KOPT-K1 (cell line): ENCODE data around the gene SCNN1B.
"Not testable (repeated sequence)": the region's sequence is repeated elsewhere in the genome, so short reads cannot be mapped to it uniquely, and the experiment has no call there.

Source experiments
- H3K27ac ChIP-seq: fragments of 200-600 bp; sonication (generic); 2 replicates; pipeline ENCODE4 v1.5.1; 2016; ENCODE audit warnings: antibody characterized with exemption, mild to moderate bottlenecking, low read depth, low read length; ENCODE audit not compliant: poor library complexity, severe bottlenecking
- H3K36me3 ChIP-seq: fragments of 200-600 bp; sonication (generic); 2 replicates; pipeline ENCODE4 v1.5.1; 2017; ENCODE audit warnings: antibody characterized with exemption, mild to moderate bottlenecking, low read length, moderate library complexity; ENCODE audit not compliant: insufficient read depth
- H3K9me3 ChIP-seq: fragments of 200-600 bp; sonication (generic); 2 replicates; pipeline ENCODE4 v1.5.1; 2017; ENCODE audit warnings: antibody characterized with exemption, low read length, mild to moderate bottlenecking; ENCODE audit not compliant: insufficient read depth, poor library complexity, severe bottlenecking

SCNN1B gene

DNA sequence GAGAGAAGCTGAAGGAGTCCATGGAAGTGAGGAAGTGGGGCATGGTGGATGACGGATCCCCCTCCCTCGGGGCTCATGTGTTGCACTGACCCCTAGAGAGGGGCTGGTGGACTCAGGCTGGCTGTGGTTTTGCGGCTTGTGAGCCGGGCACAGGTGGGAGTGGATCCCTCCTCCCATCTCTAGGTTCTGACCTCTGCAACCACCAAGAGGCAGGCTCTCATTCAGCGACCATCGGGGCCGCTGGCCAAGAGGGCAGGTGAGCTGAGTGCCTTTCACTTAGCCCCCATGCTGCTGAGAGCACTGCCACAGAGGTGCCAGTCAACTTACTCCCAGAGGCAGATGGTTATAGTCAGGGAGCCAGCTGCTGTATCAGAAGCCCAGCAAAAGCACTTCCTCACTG lies 67.3 kb downstream of the SCNN1B start:
- no peaks in the 10 kb centered on the region for H3K9me3 ChIP-seq
- H3K36me3 ChIP-seq: no peaks in the 10 kb centered on the region
- H3K27ac ChIP-seq: no peak overlapping the region

DNA sequence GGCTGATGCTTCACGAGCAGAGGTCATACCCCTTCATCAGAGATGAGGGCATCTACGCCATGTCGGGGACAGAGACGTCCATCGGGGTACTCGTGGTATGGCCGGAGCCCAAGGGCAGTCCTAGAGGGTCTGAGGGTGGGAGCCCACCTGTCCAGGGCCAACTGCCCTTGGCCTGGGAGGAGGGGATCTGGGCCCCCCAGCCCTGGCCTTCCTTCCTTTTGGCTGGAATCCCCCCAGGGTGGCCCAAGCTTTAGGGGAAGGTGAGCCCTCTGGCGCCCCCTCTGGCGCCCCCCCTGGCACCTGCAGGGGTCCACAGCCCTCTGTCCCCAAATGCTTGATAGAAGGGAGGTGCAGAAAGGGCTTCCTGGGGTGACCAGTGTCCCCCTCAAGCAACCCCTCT lies 69.3 kb downstream of the SCNN1B start:
- no peaks in the 10 kb centered on the region for H3K36me3 ChIP-seq
- H3K9me3 ChIP-seq: no peaks in the 10 kb centered on the region
- no peak overlapping the region for H3K27ac ChIP-seq

DNA sequence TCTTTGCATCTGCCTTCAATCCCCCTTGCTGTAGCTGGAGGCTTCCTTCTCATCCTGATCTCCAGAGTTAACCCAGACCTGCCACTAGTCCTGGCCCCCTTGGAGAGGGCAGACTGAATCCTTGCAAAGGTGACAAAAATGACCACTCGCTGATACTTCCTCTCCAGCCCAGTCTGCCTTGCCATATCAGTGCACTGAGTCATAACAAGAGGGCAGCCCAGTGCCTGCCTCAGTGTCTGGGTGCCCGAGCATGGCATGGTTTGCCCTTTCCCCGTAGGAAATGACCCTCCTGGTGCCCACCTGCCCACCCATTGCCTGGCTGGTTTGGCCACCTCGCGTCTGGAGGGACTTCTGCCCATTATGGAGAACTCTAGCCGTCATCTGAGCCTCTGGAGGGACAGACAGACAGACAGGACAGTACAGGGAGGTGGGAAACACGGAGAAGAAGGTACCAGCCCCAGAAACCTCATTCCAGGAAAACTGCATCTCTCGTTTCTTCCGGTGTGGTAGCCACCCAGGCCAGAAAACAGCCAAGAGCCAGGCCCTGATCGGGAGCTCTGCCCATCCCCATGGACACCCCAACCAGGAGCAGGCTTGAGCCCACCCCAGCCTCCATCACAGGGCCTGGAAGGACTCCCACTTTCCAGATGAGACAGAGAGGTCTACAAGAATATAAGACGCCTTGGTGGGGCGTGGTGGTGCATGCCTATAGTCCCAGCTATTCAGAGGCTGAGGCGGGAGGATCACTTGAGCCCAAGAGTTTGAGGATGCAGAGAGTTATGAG lies 71.5 kb downstream of the SCNN1B start:
- Histone ChIP-seq H3K27ac (no peak overlapping the region), H3K9me3 (no peaks in the 10 kb centered on the region), H3K36me3 (no peaks in the 10 kb centered on the region)

DNA sequence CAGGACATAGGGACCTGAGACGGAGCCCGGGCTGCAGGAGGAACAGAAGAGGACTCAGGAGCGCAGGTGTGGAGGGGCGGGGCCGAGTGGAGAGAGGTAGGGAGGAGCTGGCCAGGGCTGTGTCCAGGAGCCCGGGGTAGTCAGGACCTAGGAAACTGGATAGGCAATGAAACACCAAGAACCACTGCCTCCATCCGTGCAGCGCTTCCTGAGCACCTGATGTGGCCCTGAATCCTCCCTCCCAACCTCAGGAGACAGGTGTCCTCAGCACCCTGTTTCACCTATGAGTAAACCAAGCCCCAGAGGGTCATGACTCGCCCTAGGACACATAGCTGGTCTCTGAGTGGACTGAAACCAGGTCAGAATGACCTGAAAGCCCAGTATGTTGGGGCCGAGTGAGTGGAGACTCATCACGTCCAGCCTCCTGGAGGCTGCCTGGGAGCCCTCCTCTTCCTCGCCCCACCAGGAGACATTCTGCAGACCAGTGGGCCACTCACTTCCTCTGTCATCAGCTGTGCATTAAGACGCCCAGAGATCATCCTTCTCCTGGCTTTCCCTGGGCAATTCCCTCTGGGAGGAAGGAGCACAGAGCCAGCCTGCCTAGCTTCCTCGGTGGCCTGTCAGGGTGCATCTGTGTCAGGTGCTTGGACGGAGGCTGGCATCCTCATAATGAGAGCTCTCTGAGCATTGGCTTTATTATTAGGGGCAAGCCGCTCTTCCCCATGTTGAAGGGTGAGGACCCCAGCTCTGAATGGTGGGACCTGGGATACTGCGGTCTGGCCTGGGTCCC lies 72.8 kb downstream of the SCNN1B start:
- Histone ChIP-seq H3K27ac (no peak overlapping the region), H3K36me3 (no peaks in the 10 kb centered on the region), H3K9me3 (no peaks in the 10 kb centered on the region)

DNA sequence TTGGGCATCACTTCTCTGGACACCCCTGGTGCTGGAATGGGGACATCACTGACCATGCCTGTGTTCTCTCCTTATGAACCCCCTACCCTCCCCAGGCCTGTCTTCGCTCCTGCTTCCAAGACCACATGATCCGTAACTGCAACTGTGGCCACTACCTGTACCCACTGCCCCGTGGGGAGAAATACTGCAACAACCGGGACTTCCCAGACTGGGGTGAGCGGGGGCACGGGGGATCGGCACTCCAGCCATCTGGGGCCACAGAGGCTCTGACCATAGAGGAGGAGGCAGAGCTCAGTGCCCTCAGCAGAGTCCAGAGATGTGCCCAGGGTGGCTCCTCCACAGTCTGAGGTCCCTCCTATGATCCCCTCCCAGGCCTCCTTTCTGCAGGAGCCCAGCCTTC lies 73.5 kb downstream of the SCNN1B start:
- Histone ChIP-seq H3K27ac (no peak overlapping the region), H3K36me3 (no peaks in the 10 kb centered on the region), H3K9me3 (no peaks in the 10 kb centered on the region)

DNA sequence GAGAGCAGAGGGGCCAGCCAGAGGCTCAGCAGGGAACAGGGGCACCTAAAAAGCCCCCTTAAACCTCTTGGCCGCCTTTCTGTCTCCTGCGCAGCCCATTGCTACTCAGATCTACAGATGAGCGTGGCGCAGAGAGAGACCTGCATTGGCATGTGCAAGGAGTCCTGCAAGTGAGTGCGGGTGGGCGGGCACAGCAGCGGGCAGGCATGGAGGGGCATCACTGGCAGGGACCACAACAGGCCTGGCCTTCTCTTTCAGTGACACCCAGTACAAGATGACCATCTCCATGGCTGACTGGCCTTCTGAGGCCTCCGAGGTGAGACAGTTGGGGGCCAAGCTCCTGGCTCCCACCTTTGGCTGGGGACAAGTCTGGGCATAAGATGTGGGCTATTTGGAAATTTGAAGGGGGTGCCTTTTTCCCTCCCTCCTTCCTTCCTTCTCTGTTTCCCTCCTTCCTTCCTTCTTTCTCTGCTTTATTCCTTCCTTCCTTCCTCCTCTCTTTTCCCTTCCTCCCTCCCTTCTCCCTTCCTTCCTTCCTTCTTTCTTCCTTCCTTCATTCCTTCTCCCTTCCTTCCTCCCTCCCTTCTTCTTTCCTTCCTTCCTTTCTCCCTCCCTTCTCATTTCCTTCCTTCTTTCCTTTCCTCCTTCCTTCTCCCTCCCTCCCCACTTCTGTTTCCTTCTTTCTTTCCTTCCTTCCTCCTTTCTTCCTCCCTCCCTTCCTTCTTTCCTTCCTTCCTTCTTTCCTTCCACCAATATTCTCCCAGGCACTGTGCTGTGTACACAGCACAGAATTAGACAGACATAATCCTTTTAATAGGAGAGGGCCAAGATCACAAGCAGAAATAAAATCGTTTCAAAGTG lies 75.2 kb downstream of the SCNN1B start:
- no peaks in the 10 kb centered on the region for H3K9me3 ChIP-seq
- H3K27ac ChIP-seq: no peak overlapping the region
- no peaks in the 10 kb centered on the region for H3K36me3 ChIP-seq

DNA sequence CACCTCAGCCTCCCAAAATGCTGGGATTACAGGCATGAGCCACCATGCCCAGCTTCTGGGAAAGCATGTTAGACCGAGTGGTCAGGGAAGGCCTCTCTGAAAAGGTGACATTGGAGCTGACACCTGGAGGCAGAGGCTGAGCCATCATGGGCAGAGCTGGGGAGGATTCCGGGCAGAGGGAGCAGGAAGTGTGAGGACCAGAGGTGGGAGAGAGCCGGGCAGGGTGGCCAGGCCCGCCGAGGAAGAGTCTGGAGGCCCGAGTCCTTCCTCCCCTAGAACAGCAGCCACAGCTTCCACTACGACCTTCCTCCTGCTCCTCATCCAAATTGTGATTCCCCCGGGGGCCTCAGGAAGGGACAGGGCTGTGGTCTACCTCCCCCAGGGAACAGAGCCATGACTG lies 76.2 kb downstream of the SCNN1B start:
- Histone ChIP-seq H3K27ac (no peak overlapping the region), H3K9me3 (no peaks in the 10 kb centered on the region)

DNA sequence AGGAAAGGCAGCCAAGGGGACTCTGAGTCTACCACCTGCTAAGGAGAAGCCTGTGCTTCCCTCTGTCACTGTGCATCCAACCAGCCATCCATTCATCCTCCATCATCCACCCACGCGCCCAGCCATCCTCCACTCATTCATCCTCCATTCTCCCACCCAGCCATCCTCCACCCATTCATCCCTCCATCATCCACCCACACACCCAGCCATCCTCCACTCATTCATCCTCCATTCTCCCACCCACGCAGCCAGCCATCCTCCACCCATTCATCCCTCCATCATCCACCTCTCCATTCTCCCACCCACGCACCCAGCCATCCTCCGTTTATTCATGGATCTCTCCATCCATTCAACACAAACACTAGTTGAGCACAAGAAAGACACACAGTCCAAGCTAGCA lies 76.8 kb downstream of the SCNN1B start:
- no peak overlapping the region for H3K27ac ChIP-seq

More for the DNA sequence above, 76.2 kb downstream of the SCNN1B start:
- no peaks in the 10 kb centered on the region for H3K36me3 ChIP-seq

DNA sequence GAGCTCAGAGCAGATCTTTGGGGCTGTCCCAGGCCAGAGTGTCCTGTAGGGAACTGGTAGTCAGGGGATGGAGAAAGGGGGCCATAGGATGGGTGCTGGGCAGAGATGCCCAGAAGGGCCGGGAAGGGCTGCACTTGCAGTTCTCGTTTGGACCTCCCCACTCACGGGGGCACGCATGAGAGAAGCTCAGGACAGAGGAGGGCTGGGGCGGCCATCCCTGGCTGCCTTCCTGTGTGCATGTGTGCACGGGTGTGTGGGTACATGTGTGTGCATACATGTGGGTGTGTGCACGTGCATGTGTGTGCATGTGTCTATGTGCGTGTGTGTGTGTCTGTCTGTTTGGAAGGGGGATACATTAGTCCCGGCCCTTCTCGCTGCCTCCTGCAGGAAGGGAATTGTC lies 77.6 kb downstream of the SCNN1B start:
- no peaks in the 10 kb centered on the region for H3K9me3 ChIP-seq
- no peaks in the 10 kb centered on the region for H3K36me3 ChIP-seq
- H3K27ac ChIP-seq: no peak overlapping the region

More for the DNA sequence above, 76.8 kb downstream of the SCNN1B start:
- no peaks in the 10 kb centered on the region for H3K9me3 ChIP-seq
- H3K36me3 ChIP-seq: no peaks in the 10 kb centered on the region

DNA sequence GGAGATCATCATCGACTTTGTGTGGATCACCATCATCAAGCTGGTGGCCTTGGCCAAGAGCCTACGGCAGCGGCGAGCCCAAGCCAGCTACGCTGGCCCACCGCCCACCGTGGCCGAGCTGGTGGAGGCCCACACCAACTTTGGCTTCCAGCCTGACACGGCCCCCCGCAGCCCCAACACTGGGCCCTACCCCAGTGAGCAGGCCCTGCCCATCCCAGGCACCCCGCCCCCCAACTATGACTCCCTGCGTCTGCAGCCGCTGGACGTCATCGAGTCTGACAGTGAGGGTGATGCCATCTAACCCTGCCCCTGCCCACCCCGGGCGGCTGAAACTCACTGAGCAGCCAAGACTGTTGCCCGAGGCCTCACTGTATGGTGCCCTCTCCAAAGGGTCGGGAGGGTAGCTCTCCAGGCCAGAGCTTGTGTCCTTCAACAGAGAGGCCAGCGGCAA lies 78.4 kb downstream of the SCNN1B start:
- Histone ChIP-seq H3K9me3 (no peaks in the 10 kb centered on the region), H3K36me3 (no peaks in the 10 kb centered on the region), H3K27ac (no peak overlapping the region)

DNA sequence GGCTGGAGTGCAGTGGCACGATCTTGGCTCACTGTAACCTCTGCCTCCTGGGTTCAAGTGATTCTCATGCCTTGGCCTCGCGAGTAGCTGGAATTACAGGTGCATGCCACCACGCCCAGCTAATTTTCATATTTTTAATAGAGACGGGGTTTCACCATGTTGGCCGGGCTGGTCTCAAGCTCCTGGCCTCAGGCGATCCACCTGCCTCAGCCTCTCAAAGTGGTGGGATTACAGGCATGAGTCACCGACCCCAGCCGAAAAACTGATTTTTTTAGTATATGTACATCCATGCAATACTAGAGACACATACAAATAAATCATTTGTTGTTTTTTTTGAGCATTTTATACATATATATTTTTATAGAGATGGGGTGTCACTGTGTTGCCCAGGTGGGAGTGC lies 79.6 kb downstream of the SCNN1B start:
- H3K27ac ChIP-seq, H3K9me3 ChIP-seq, H3K36me3 ChIP-seq: not testable (repeated sequence)

DNA sequence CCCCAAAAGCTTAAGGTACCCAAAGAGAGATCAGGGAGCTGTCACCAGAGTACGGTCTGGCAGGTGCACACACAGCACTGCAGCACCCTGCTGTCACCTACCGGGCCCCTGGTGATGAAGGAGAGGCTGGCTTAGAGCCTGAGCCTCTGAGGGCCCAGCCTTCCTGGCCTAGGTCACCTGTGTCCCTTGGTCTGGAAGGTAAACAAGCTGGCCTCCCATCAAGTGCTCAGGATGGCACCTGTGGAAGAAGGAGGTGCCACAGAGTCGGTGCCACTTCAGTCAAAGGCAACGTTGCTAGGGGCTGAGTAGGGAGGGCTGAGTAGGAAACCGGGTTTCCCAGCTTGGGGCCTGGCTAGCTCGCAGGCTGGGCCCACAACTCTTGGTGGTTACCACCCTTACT lies 80.2 kb downstream of the SCNN1B start:
- Histone ChIP-seq H3K36me3 (no peaks in the 10 kb centered on the region), H3K9me3 (no peaks in the 10 kb centered on the region)

DNA sequence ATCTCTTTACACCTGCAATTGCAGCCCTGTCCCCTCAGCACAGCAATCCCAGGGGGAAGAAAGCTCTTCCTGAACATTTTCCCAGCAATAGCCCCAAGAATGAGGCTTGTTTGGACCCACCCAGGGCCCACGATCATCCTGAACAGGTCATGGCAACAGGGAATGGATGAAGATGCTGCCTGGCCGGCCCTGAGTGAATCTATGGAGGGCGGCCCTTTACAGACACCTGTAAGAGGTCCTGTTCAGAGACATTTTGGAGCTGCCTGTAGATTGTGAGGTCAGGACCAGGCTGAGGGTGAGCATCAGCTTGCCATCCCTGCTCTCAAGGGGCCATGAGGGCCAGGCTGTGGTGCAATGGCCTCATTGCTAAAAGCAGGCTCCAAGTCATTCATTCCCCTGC lies 81.8 kb downstream of the SCNN1B start:
- peaks cover 5% of the 10 kb centered on the region; the same call in 1 of the 2 replicates for H3K36me3 ChIP-seq

More for the DNA sequence above, 80.2 kb downstream of the SCNN1B start:
- H3K27ac ChIP-seq: no peak overlapping the region

DNA sequence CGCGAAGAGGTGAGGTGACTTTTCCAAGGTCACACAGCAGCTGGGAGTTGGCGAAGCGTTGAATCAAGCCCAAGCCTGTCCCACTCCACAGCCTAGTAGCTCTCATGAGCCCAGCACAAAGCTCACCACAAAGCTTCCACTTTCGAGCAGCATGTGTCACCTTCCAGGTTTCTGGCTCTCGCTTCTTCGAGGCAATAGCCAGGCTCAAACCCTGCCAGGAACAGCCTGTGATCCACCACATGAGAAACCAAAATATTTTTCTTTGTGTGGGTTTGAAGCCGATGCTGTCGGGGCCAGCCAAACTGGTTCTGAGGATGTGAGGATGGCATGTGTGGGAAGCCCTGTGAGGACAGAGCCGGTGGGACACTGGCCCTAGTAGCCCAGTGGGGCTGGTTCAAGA lies 82.8 kb downstream of the SCNN1B start:
- Histone ChIP-seq H3K27ac (no peak overlapping the region), H3K36me3 (peaks cover 13% of the 10 kb centered on the region)

More for the DNA sequence above, 81.8 kb downstream of the SCNN1B start:
- Histone ChIP-seq H3K27ac (no peak overlapping the region), H3K9me3 (no peaks in the 10 kb centered on the region)

DNA sequence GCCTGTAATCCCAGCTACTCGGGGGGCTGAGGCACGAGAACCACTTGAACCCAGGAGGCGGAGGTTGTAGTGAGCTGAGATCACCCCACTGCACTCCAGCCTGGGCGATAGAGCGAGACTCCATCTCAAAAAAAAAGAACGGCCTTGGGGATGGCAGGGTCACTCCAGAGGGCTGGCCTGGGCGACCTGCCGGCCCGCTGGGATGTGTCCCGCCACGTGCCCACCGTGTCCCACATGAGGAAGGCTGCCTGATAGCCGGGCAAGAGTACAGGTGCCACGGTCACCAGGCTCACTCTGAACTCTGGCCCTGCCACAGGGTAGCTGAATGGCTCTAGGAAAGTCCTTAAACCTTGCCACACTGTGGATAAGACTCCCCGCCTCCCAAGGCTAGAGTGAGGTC lies 83.3 kb downstream of the SCNN1B start:
- no peak overlapping the region for H3K27ac ChIP-seq
- H3K36me3 ChIP-seq: peaks cover 14% of the 10 kb centered on the region
- H3K9me3 ChIP-seq: no peaks in the 10 kb centered on the region

More for the DNA sequence above, 82.8 kb downstream of the SCNN1B start:
- H3K9me3 ChIP-seq: no peaks in the 10 kb centered on the region
